Hepatocyte (in vitro differentiated cells): ENCODE measurements around the gene VAPB. TPM values are rescaled to one million over a fixed set of nuclear protein-coding genes. Genes with fewer than 3 reads are reported as not detected.

Source experiments
- DNase-seq: peaks from one replicate; pipeline ENCODE4 v3.0.0-alpha.2; 2016; ENCODE audit warnings: low spot score
- H2AFZ ChIP-seq: fragments of 200-600 bp; sonication (generic); 2 replicates; pipeline ENCODE4 v1.6.0; 2016; ENCODE audit warnings: antibody characterized with exemption, mild to moderate bottlenecking
- H3K27ac ChIP-seq: fragments of 200-600 bp; sonication (generic); 2 replicates; pipeline ENCODE4 v1.5.1; 2016; ENCODE audit warnings: mild to moderate bottlenecking
- H3K27me3 ChIP-seq: fragments of 200-600 bp; sonication (generic); 2 replicates; pipeline ENCODE4 v1.6.1; 2016
- H3K36me3 ChIP-seq: fragments of 200-600 bp; sonication (generic); replicated peaks from 2 replicates; pipeline ENCODE4 v1.5.1; 2016; ENCODE audit warnings: low read depth; ENCODE audit not compliant: insufficient read depth
- H3K4me1 ChIP-seq: fragments of 200-600 bp; sonication (generic); 2 replicates; pipeline ENCODE4 v1.5.1; 2016; ENCODE audit warnings: mild to moderate bottlenecking, moderate library complexity; ENCODE audit not compliant: insufficient read depth
- H3K4me2 ChIP-seq: fragments of 200-600 bp; sonication (generic); 2 replicates; pipeline ENCODE4 v1.6.0; 2016
- H3K4me3 ChIP-seq: fragments of 200-600 bp; sonication (generic); 2 replicates; pipeline ENCODE4 v1.5.1; 2016; ENCODE audit warnings: mild to moderate bottlenecking
- H3K79me2 ChIP-seq: fragments of 200-600 bp; sonication (generic); 2 replicates; pipeline ENCODE4 v1.6.0; 2017; ENCODE audit warnings: mild to moderate bottlenecking
- H3K9me2 ChIP-seq: fragments of 200-600 bp; sonication (generic); replicated peaks from 2 replicates; pipeline ENCODE4 v1.6.0; 2017; ENCODE audit warnings: mild to moderate bottlenecking; ENCODE audit not compliant: insufficient read depth
- H3K9me3 ChIP-seq: fragments of 200-600 bp; sonication (generic); 2 replicates; pipeline ENCODE4 v1.5.1; 2016; ENCODE audit warnings: low read depth, mild to moderate bottlenecking
- H4K20me1 ChIP-seq: fragments of 200-600 bp; sonication (generic); 2 replicates; pipeline ENCODE4 v1.6.0; 2016; ENCODE audit warnings: mild to moderate bottlenecking; ENCODE audit not compliant: insufficient read depth, poor library complexity, severe bottlenecking
- EZH2 ChIP-seq: fragments of 200-600 bp; sonication (generic); IDR thresholded peaks from 2 replicates; pipeline ENCODE4 v1.6.1; 2016; ENCODE audit warnings: antibody characterized with exemption, mild to moderate bottlenecking, borderline replicate concordance
- EZH2phosphoT487 ChIP-seq: fragments of 200-600 bp; sonication (generic); IDR thresholded peaks from one replicate; pipeline ENCODE4 v1.6.1; 2018; ENCODE audit warnings: antibody characterized with exemption, mild to moderate bottlenecking, low read depth, moderate library complexity; ENCODE audit not compliant: unreplicated experiment, severe bottlenecking
- WGBS: methylation state at CpG from one replicate; pipeline ENCODE4 v1.1.6; 2016; ENCODE audit warnings: low lambda C conversion rate; ENCODE audit errors: missing lambda C conversion rate; 5-methylcytosine and 5-hydroxymethylcytosine counted together
- polyA plus RNA-seq: library from polyadenylated mRNA; unstranded; fragments of >200 nt; fragmentation: Nextera tagmentation; extraction: Ambion mirVana; gene quantifications from 2 replicates; pipeline ENCODE4 v1.2.1, GENCODE V29; 2016
- total RNA-seq: library from RNA; depleted of rRNA; stranded (reverse); fragments of >200 nt; gene quantifications from 2 replicates; pipeline ENCODE4 v1.2.3, GENCODE V29; 2014
- TF ChIP-seq, protein P1 (sequence below): fragments of 200-600 bp; sonication (generic); IDR thresholded peaks from 2 replicates; pipeline ENCODE4 v1.5.1; 2016; ENCODE audit warnings: antibody characterized with exemption, mild to moderate bottlenecking; ENCODE audit not compliant: poor library complexity

The VAPB gene
- total and polyA plus RNA-seq, 2 experiments from 2014 or later, result 32.1 to 49.6 TPM

DNA sequence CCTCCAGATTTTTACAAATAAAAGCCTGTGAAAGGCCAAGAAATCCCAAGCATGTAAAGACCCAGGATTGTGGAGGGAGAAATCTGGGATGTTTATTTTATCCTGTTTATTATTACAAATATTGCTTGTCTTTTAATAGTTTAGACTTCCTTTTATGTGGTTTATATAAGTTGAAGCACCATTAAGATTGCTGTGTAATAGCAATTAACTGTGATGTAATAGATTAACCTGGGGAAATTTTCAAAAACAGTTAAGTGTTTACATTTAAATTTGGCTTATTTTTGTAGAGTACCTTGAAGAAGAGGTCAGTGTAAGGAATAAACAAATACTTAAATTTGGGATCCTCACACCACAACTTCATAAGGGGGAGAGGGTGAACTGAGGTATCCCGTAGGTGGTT, 27.0 kb downstream of the VAPB start:
- no peaks in the 10 kb centered on the region for H3K9me3 ChIP-seq
- peaks cover 37% of the 10 kb centered on the region for H4K20me1 ChIP-seq
- H3K4me3 ChIP-seq, result no peak overlapping the region
- no peaks in the 10 kb centered on the region for H3K27me3 ChIP-seq
- no peak overlapping the region for H3K4me2 ChIP-seq
- peaks cover 77% of the 10 kb centered on the region for H3K79me2 ChIP-seq
- no peak overlapping the region for H3K27ac ChIP-seq
- H3K36me3 ChIP-seq, result no peaks in the 10 kb centered on the region
- no peaks in the 10 kb centered on the region for H3K4me1 ChIP-seq
- TF ChIP-seq EZH2phosphoT487 (no peak), EZH2 (no peak)
- TF ChIP-seq, protein P1, sequence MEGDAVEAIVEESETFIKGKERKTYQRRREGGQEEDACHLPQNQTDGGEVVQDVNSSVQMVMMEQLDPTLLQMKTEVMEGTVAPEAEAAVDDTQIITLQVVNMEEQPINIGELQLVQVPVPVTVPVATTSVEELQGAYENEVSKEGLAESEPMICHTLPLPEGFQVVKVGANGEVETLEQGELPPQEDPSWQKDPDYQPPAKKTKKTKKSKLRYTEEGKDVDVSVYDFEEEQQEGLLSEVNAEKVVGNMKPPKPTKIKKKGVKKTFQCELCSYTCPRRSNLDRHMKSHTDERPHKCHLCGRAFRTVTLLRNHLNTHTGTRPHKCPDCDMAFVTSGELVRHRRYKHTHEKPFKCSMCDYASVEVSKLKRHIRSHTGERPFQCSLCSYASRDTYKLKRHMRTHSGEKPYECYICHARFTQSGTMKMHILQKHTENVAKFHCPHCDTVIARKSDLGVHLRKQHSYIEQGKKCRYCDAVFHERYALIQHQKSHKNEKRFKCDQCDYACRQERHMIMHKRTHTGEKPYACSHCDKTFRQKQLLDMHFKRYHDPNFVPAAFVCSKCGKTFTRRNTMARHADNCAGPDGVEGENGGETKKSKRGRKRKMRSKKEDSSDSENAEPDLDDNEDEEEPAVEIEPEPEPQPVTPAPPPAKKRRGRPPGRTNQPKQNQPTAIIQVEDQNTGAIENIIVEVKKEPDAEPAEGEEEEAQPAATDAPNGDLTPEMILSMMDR, result no peak
- H2AFZ ChIP-seq, result no peak overlapping the region
- no peak for DNase-seq
- H3K9me2 ChIP-seq, result no peaks in the 10 kb centered on the region
- WGBS, result 72% methylated on average over 1 of the region's 1 CpG

- H2AFZ ChIP-seq, result no peak overlapping the region
- no peak for DNase-seq
- H3K79me2 ChIP-seq, result peaks cover 70% of the 10 kb centered on the region
- WGBS, result 94% methylated on average over 2 of the region's 2 CpGs
- no peaks in the 10 kb centered on the region for H3K36me3 ChIP-seq
- H3K9me3 ChIP-seq, result no peaks in the 10 kb centered on the region
- no peak overlapping the region for H3K4me2 ChIP-seq
- peaks cover 33% of the 10 kb centered on the region for H4K20me1 ChIP-seq
- no peaks in the 10 kb centered on the region for H3K27me3 ChIP-seq
- no peak overlapping the region for H3K27ac ChIP-seq
- no peak overlapping the region for H3K4me3 ChIP-seq
- no peaks in the 10 kb centered on the region for H3K9me2 ChIP-seq
- peaks cover 3% of the 10 kb centered on the region for H3K4me1 ChIP-seq
- TF ChIP-seq EZH2phosphoT487 (no peak), EZH2 (no peak)
- TF ChIP-seq, protein P1, result no peak
These were observed 27.8 kb downstream of the VAPB start for GRCh38 chr20:58416835-58417234.

- H3K79me2 ChIP-seq, result peaks cover 70% of the 10 kb centered on the region
- H3K4me1 ChIP-seq, result peaks cover 3% of the 10 kb centered on the region
- H2AFZ ChIP-seq, result no peak overlapping the region
- WGBS, result 94% methylated on average over 3 of the region's 3 CpGs
- no peak overlapping the region for H3K27ac ChIP-seq
- H3K36me3 ChIP-seq, result no peaks in the 10 kb centered on the region
- H3K9me3 ChIP-seq, result no peaks in the 10 kb centered on the region
- no peak for DNase-seq
- no peaks in the 10 kb centered on the region for H3K9me2 ChIP-seq
- no peaks in the 10 kb centered on the region for H3K27me3 ChIP-seq
- no peak overlapping the region for H3K4me3 ChIP-seq
- H4K20me1 ChIP-seq, result peaks cover 28% of the 10 kb centered on the region
- no peak overlapping the region for H3K4me2 ChIP-seq
- TF ChIP-seq EZH2 (no peak), EZH2phosphoT487 (no peak)
- TF ChIP-seq, protein P1, result no peak
These were observed 28.4 kb downstream of the VAPB start for GRCh38 chr20:58417438-58417837.
